GM12801 (cell line): ENCODE measurements around the gene ZNF398.

Experiments used
- TF ChIP-seq, protein P1 (sequence below): IDR thresholded peaks from one replicate; pipeline ENCODE4 v1.5.1; 2011; ENCODE audit warnings: control low read depth; ENCODE audit not compliant: insufficient read length; ENCODE audit errors: extremely low read depth

Gene ZNF398

DNA sequence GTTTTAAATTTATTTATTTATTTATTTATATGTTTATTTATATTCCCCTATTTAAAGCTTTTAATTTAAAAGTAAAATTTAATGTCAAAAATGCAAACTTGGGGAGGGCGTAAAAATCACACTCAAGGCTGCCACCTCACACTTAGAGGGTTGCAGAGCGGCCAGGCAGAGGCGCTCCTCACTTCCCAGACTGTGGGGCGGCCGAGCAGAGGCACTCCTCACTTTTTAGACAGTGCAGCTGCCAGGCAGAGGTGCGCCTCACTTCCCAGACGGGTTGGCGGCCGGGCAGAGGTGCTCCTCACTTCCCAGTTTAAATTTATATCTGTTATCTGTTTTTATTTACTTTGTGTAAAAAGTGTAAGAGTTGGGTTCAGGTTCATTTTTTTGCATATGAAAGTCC is 11.1 kb upstream of the ZNF398 start:
- TF ChIP-seq, protein P1, sequence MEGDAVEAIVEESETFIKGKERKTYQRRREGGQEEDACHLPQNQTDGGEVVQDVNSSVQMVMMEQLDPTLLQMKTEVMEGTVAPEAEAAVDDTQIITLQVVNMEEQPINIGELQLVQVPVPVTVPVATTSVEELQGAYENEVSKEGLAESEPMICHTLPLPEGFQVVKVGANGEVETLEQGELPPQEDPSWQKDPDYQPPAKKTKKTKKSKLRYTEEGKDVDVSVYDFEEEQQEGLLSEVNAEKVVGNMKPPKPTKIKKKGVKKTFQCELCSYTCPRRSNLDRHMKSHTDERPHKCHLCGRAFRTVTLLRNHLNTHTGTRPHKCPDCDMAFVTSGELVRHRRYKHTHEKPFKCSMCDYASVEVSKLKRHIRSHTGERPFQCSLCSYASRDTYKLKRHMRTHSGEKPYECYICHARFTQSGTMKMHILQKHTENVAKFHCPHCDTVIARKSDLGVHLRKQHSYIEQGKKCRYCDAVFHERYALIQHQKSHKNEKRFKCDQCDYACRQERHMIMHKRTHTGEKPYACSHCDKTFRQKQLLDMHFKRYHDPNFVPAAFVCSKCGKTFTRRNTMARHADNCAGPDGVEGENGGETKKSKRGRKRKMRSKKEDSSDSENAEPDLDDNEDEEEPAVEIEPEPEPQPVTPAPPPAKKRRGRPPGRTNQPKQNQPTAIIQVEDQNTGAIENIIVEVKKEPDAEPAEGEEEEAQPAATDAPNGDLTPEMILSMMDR: no peak

DNA sequence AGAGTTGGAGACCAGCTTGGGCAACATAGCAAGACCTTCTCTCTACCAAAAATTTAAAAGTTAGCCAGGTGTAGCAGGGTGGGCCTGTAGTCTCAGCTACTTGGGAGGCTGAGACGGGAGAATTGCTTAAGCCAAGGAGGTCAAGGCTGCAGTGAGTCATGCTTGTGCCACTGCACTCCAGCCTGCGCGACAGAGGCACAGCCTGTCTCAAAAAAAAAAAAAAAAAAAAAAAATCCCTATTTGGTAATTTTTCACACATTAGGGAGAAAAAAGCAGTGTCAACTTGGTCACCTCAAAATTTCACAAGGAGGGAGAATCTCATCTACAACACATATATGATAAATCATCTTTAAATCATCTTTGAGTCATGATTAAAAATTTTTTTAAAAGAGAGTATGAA is 6.4 kb upstream of the ZNF398 start:
- TF ChIP-seq, protein P1: no peak

DNA sequence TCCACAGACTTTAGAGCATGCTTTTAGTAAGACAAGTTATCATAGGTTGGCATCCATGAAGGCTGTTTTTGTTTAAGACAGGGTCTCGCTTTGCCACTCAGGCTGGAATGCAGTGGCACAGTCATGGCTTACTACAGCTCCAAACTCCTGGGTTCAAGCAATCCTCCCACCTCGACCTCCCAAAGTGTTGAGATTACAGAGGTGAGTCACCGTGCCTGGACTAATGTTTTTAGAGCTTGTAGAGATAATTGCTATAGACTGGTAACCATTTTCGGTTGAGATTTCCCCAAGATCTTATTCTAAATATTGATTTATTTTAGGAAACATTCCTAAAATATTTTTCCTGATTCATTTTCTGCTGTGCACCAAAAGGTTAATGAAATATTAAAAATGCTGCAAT is 5.4 kb upstream of the ZNF398 start:
- TF ChIP-seq, protein P1: no peak

DNA sequence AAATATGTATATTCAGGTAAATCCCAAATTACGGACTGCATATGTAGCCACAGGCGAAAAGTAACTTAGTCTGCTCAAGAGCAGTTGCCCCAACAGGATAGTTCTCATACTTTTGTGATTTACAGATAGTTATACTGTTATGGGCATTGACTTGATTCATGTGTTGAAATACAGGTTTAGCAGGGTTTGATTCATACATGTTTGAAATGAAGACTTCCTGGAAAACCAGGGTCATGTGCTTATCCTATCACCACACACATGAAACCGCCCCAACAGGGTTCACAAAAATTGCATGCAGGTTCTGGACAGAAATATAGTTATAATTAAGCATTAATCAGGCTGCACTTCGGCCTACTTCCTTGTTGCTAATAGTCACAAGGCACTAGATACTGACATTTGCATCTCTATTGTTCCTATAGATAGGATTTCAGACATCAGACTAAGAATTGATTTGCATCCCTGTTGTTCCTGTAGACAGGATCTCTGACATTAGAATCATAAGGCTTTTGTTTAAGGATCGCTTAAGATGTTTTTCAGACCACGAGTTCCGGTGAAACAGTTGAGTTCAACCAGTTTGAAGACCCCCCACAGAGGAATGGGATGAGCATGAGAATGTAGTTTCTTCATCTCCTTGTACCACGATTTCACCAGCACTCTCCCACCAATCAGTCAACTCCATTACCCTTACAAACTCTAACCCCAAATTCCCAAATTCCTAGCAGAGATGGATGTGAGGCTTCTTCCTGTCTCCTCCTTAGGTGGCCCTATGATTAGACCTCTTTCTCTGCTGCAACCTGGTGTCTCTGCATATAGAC is 2.0 kb upstream of the ZNF398 start:
- TF ChIP-seq, protein P1: no peak

DNA sequence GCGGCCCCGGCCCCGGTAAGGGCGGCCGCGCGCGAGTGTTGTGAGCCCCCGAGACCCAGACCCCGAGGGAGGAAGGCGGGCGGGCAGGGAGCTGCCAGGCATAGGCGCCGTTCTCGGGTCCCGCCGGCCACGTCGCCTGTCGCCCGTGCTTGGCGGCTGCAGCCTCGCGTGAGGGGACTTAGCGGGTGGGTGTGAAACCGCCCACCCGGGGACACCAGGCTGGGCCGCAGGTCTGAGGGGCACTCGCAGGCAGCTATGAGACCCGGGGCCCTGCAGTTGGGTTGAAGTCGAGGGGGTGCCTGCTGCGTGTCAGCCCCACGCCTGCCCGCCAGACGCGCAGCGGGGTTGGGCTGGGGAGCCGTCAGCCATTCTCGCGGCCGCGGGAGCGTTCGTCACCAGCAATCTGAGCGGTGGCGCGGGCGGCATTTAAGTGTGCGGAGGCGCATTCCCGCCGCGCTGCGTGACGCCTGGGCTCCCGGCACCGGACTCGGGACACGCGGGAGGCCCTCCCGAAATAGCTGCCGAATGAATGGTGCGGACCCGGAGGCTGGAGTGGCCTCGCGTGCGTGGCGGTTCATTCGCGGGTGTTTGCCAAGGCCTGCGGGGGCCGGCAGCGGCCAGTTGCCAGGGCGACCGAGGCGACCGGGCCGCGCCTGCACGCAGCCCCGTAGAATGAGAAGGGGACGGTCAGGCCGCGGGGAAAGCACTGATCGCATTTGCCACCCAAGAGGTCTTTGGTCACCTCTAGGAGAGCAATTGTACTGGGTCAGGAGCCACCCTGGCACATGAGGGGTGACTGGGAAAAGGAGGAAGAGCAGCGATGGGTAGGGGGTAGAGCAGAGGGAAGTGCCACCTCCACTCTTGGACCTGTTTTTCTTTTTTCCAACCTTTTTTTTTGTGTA is 750 bp downstream of the ZNF398 start:
- TF ChIP-seq, protein P1: no peak

DNA sequence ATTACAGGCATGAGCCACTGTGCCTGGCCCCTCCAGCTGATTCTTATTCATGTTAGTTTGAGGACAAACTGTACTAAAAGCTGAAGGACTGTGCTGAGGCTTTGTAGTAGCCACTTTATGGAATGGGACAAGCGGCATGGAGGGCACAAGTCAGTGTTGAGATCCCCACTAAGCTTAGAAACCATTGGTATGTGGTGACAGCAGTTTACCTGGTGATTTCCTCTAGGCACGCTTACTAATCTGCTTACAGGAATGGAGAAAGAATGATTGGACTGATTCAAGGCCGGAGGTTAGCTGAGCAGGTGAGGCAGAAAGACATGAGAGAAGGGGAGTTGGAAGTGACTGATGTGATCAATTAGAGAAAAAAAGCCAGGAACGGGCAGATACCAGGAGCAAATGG is 3.7 kb downstream of the ZNF398 start:
- TF ChIP-seq, protein P1: no peak

DNA sequence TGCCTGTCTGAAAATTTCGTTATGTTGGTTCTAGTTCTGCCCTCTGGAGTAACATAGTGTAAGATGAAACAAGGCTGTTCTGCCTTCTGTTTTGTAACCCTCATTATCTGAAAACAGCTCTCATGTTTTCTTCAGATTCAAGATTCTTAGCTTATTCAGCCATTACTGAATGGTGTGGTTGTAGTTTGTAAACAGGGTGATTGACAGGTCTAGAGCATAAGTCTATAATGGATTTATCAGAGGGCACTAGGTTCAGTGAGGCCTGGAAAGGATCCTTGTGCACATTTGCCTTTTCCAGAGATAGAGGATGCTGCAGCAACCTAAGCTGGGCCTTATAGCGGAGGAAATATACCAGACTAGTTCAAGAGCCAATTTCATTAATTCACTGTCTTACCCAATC is 6.1 kb downstream of the ZNF398 start:
- TF ChIP-seq, protein P1: no peak
